ENCODE measurements around the gene STRIP2. TPM values are rescaled to one million over a fixed set of nuclear protein-coding genes. Genes with fewer than 3 reads are reported as not detected.

The STRIP2 gene
- total and polyA plus RNA-seq, 4 experiments from 2014 or later: 0.20 to 0.22 TPM; not detected in 2

GRCh38 chr7:129435414-129435829 lies 1.2 kb downstream of the STRIP2 start:
- CTCF ChIA-PET (ENCODE audit: partially characterized antibody): no interaction called here
- H3K27ac Mint-ChIP-seq: peak overlapping the region in 1 of 7 donors; percentile 54
- Histone ChIP-seq H3K9me3 (ENCODE audit: control insufficient read depth in 1 of 2, low read length in 2 of 2) (no peaks in the 10 kb centered on the region), H3K4me3 (ENCODE audit: low read length in 2 of 2) (peak overlapping the region in 1 of 2 donors; percentile 31), H3K4me1 (ENCODE audit: insufficient read depth, low read length) (peaks cover 17% of the 10 kb centered on the region), H3K36me3 (ENCODE audit: insufficient read depth, low read length) (no peaks in the 10 kb centered on the region), H3K27ac (ENCODE audit: low read depth, low read length) (no peak overlapping the region), H3K27me3 (ENCODE audit: insufficient read depth, low read length) (no peaks in the 10 kb centered on the region)
- H3K4me1 Mint-ChIP-seq: peaks cover 3 to 21% (median 15%) of the 10 kb centered on the region in 4 donors
- POLR2A ChIA-PET (ENCODE audit: partially characterized antibody): interaction anchor here (0.6 kb wide), 1 partner anchor 888 kb away, joined by 5 read pairs; no protein-coding TSS in a partner anchor
- no peak for DNase-seq
- H3K36me3 Mint-ChIP-seq: peaks cover 0 to 7% of the 10 kb centered on the region in 2 donors
- intact Hi-C loops (cut with micrococcal nuclease): loop anchor here (10.0 kb wide), 1 partner anchor 389 kb away; no protein-coding TSS in a partner anchor
- no peaks in the 10 kb centered on the region for H3K9me3 Mint-ChIP-seq
- H3K27me3 Mint-ChIP-seq: peaks cover 5 to 30% of the 10 kb centered on the region in 2 donors
- H3K4me3 Mint-ChIP-seq: peak overlapping the region; percentile 61 to 94 (median 93)

- Histone ChIP-seq H3K27me3 (ENCODE audit: insufficient read depth, low read length) (no peaks in the 10 kb centered on the region), H3K27ac (ENCODE audit: low read depth, low read length) (no peak overlapping the region), H3K4me1 (ENCODE audit: insufficient read depth, low read length) (peaks cover 17% of the 10 kb centered on the region), H3K9me3 (ENCODE audit: control insufficient read depth in 1 of 2, low read length in 2 of 2) (no peaks in the 10 kb centered on the region), H3K36me3 (ENCODE audit: insufficient read depth, low read length) (no peaks in the 10 kb centered on the region), H3K4me3 (ENCODE audit: low read length in 2 of 2) (no peak overlapping the region)
- Mint-ChIP-seq H3K4me3 (peak overlapping the region in 3 of 8 donors; percentile 19 to 41 (median 21)), H3K36me3 (peaks cover 0 to 7% of the 10 kb centered on the region in 2 donors), H3K9me3 (no peaks in the 10 kb centered on the region), H3K4me1 (peaks cover 3 to 21% (median 15%) of the 10 kb centered on the region in 4 donors), H3K27me3 (peaks cover 5 to 30% of the 10 kb centered on the region in 2 donors), H3K27ac (no peak overlapping the region)
- POLR2A ChIA-PET (ENCODE audit: partially characterized antibody): no interaction called here
- intact Hi-C loops (cut with micrococcal nuclease): loop anchor here (10.0 kb wide), 1 partner anchor 388 kb away; no protein-coding TSS in a partner anchor
- DNase-seq: no peak
- CTCF ChIA-PET (ENCODE audit: partially characterized antibody): no interaction called here
Measured at GRCh38 chr7:129436335-129436923, 2.2 kb downstream of the STRIP2 start.

DNA sequence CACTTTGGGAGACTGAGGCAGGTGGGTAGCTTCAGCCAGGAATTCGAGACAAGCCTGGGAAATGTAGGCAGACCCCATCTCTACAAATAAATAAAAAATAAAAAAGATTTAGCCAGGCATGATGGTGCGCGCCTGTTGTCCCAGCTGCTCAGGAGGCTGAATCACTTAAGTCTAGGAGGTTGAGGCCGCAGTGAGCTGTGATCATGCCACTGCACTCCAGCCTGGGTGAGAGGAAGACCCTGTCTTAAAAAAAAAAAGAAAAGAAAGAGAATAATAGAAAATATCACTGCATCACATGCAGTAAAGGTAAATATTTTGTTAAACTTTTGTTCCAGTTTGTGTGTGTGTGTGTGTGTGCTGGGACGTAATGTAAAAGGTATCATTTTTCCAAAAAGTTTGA lies 3.0 kb downstream of the STRIP2 start:
- ChIA-PET CTCF (ENCODE audit: partially characterized antibody) (no interaction called here), POLR2A (ENCODE audit: partially characterized antibody) (no interaction called here)
- Mint-ChIP-seq H3K27ac (no peak overlapping the region), H3K4me3 (no peak overlapping the region), H3K9me3 (no peaks in the 10 kb centered on the region), H3K27me3 (peaks cover 5 to 30% of the 10 kb centered on the region in 2 donors), H3K4me1 (peaks cover 3 to 21% (median 15%) of the 10 kb centered on the region in 4 donors), H3K36me3 (peaks cover 0 to 7% of the 10 kb centered on the region in 2 donors)
- peaks cover 17% of the 10 kb centered on the region for H3K4me1 ChIP-seq (ENCODE audit: insufficient read depth, low read length)
- no peaks in the 10 kb centered on the region for H3K27me3 ChIP-seq (ENCODE audit: insufficient read depth, low read length)
- no peak overlapping the region for H3K4me3 ChIP-seq (ENCODE audit: low read length in 2 of 2)
- no peak overlapping the region for H3K27ac ChIP-seq (ENCODE audit: low read depth, low read length)
- no peaks in the 10 kb centered on the region for H3K36me3 ChIP-seq (ENCODE audit: insufficient read depth, low read length)
- intact Hi-C loops (cut with micrococcal nuclease): loop anchor here (10.0 kb wide), 1 partner anchor 388 kb away; no protein-coding TSS in a partner anchor
- H3K9me3 ChIP-seq (ENCODE audit: control insufficient read depth in 1 of 2, low read length in 2 of 2): no peaks in the 10 kb centered on the region
- no peak for DNase-seq

DNA sequence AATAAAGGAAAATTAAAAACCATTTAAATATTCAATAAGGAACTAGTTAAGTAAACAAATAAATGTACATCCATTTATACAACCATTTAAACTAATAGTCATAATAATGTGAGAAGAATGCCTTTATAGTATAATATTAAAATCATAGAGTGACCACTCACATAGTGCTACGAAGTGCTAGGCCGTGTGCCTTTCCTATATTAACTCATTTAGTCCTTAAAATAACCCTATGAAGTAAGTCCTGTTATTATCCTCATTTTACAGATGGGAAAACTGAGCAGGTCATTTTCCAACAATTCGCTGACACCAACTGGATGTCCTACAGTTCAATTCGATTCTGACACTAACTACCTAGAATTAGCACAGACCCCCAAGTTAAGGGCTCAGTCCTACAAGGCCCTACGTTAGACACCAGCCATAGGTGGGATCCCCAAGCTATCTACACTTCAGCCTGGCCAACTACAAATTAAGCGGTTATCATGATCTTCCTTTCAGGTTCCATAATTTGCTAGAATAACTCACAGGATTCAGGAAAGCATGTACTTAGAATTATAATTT lies 4.1 kb downstream of the STRIP2 start:
- ChIA-PET CTCF (ENCODE audit: partially characterized antibody) (no interaction called here), POLR2A (ENCODE audit: partially characterized antibody) (no interaction called here)
- Histone ChIP-seq H3K27ac (ENCODE audit: low read depth, low read length) (no peak overlapping the region), H3K9me3 (ENCODE audit: control insufficient read depth in 1 of 2, low read length in 2 of 2) (no peaks in the 10 kb centered on the region), H3K27me3 (ENCODE audit: insufficient read depth, low read length) (no peaks in the 10 kb centered on the region), H3K4me1 (ENCODE audit: insufficient read depth, low read length) (peaks cover 13% of the 10 kb centered on the region), H3K36me3 (ENCODE audit: insufficient read depth, low read length) (no peaks in the 10 kb centered on the region), H3K4me3 (ENCODE audit: low read length in 2 of 2) (no peak overlapping the region)
- Mint-ChIP-seq H3K9me3 (no peaks in the 10 kb centered on the region), H3K27ac (no peak overlapping the region), H3K27me3 (peaks cover 5 to 30% of the 10 kb centered on the region in 2 donors), H3K4me3 (no peak overlapping the region), H3K4me1 (peaks cover 3 to 15% (median 10%) of the 10 kb centered on the region in 4 donors), H3K36me3 (peaks cover 0 to 7% of the 10 kb centered on the region in 2 donors)
- intact Hi-C loops (cut with micrococcal nuclease): loop anchor here (10.0 kb wide), 1 partner anchor 386 kb away; no protein-coding TSS in a partner anchor
- no peak for DNase-seq

DNA sequence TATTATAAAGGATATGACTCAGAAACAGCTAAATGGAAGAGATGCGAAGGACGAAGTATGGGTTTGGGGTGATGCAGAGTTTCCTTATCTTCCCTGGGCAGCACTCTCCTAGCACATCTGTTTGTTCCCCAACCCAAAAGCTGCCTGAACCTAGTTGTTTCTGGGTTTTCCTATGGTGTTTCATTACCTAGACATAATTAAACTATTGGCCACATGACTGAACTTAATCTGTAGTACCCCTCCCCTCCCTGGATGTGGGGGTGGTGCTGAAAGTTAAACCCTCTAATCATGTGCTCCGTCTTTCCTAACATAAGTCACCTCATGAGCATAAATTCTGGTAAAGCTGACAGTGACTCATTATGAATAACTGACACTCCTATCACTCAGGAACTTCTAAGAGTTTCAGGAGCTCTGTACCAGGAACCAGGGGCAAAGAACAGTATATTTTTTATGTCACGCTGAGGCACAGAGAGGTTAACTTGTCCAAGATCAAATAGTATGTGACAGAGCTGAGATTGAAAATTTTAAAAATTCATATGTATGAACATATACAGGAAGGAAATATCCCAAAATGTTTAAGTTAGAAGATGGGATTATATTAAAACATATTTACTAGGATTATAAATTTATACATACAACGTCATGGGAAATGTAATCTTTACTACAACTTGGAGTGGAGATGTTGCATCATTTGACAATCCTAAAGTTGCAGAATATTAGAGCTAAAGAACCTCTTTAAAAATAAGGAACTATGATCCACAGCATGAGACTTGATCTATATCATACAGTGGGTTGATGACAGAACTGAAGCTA lies 4.8 kb downstream of the STRIP2 start:
- Mint-ChIP-seq H3K27me3 (peaks cover 5 to 26% of the 10 kb centered on the region in 2 donors), H3K4me1 (peaks cover 3 to 8% (median 6%) of the 10 kb centered on the region in 4 donors), H3K36me3 (peaks cover 0 to 3% of the 10 kb centered on the region in 2 donors), H3K9me3 (no peaks in the 10 kb centered on the region), H3K27ac (no peak overlapping the region), H3K4me3 (no peak overlapping the region)
- no peaks in the 10 kb centered on the region for H3K9me3 ChIP-seq (ENCODE audit: control insufficient read depth in 1 of 2, low read length in 2 of 2)
- no peak for DNase-seq
- peaks cover 9% of the 10 kb centered on the region for H3K4me1 ChIP-seq (ENCODE audit: insufficient read depth, low read length)
- H3K27ac ChIP-seq (ENCODE audit: low read depth, low read length): no peak overlapping the region
- H3K36me3 ChIP-seq (ENCODE audit: insufficient read depth, low read length): no peaks in the 10 kb centered on the region
- intact Hi-C loops (cut with micrococcal nuclease): loop anchor here (10.0 kb wide), 1 partner anchor 386 kb away; no protein-coding TSS in a partner anchor
- H3K27me3 ChIP-seq (ENCODE audit: insufficient read depth, low read length): no peaks in the 10 kb centered on the region
- no peak overlapping the region for H3K4me3 ChIP-seq (ENCODE audit: low read length in 2 of 2)
- ChIA-PET CTCF (ENCODE audit: partially characterized antibody) (no interaction called here), POLR2A (ENCODE audit: partially characterized antibody) (no interaction called here)

GRCh38 chr7:129439963-129440625 lies 5.9 kb downstream of the STRIP2 start:
- Mint-ChIP-seq H3K4me1 (peaks cover 1 to 5% (median 3%) of the 10 kb centered on the region in 4 donors), H3K36me3 (peaks cover 0 to 1% of the 10 kb centered on the region in 2 donors), H3K27me3 (peaks cover 5 to 24% of the 10 kb centered on the region in 2 donors), H3K9me3 (no peaks in the 10 kb centered on the region), H3K4me3 (no peak overlapping the region), H3K27ac (peak overlapping the region in 1 of 7 donors; percentile 38)
- intact Hi-C loops (cut with micrococcal nuclease): loop anchor here (10.0 kb wide), 1 partner anchor 385 kb away; no protein-coding TSS in a partner anchor
- DNase-seq: no peak
- CTCF ChIA-PET (ENCODE audit: partially characterized antibody): no interaction called here
- H3K27ac ChIP-seq (ENCODE audit: low read depth, low read length): no peak overlapping the region
- peaks cover 3% of the 10 kb centered on the region for H3K4me1 ChIP-seq (ENCODE audit: insufficient read depth, low read length)
- H3K4me3 ChIP-seq (ENCODE audit: low read length in 2 of 2): no peak overlapping the region
- H3K27me3 ChIP-seq (ENCODE audit: insufficient read depth, low read length): no peaks in the 10 kb centered on the region
- no peaks in the 10 kb centered on the region for H3K36me3 ChIP-seq (ENCODE audit: insufficient read depth, low read length)
- POLR2A ChIA-PET (ENCODE audit: partially characterized antibody): no interaction called here
- no peaks in the 10 kb centered on the region for H3K9me3 ChIP-seq (ENCODE audit: control insufficient read depth in 1 of 2, low read length in 2 of 2)

Measured in CD4-positive, alpha-beta memory T cell (primary cell).